ENCODE results near the gene PNRC1.

GRCh38 chr6:89081423-89082322 lies 1.1 kb downstream of the PNRC1 start:
- TF ChIP-seq EZH2 (optimal IDR thresholded peaks at IDR 0.05; ENCODE audit: low read depth, low read length) (no peak), CTCF (IDR thresholded peaks at IDR 0.05; ENCODE audit: low read length) (no peak)
